GM12873 (cell line): ENCODE measurements around the gene SGSM1.

Experiments
- TF ChIP-seq, protein P1 (sequence below): IDR thresholded peaks from 2 replicates; pipeline ENCODE4 v1.5.1; 2012; ENCODE audit warnings: low read depth, mild to moderate bottlenecking, moderate library complexity, low read length, control low read depth; ENCODE audit not compliant: insufficient read depth; ENCODE audit errors: missing control alignments

The SGSM1 gene, protein sequence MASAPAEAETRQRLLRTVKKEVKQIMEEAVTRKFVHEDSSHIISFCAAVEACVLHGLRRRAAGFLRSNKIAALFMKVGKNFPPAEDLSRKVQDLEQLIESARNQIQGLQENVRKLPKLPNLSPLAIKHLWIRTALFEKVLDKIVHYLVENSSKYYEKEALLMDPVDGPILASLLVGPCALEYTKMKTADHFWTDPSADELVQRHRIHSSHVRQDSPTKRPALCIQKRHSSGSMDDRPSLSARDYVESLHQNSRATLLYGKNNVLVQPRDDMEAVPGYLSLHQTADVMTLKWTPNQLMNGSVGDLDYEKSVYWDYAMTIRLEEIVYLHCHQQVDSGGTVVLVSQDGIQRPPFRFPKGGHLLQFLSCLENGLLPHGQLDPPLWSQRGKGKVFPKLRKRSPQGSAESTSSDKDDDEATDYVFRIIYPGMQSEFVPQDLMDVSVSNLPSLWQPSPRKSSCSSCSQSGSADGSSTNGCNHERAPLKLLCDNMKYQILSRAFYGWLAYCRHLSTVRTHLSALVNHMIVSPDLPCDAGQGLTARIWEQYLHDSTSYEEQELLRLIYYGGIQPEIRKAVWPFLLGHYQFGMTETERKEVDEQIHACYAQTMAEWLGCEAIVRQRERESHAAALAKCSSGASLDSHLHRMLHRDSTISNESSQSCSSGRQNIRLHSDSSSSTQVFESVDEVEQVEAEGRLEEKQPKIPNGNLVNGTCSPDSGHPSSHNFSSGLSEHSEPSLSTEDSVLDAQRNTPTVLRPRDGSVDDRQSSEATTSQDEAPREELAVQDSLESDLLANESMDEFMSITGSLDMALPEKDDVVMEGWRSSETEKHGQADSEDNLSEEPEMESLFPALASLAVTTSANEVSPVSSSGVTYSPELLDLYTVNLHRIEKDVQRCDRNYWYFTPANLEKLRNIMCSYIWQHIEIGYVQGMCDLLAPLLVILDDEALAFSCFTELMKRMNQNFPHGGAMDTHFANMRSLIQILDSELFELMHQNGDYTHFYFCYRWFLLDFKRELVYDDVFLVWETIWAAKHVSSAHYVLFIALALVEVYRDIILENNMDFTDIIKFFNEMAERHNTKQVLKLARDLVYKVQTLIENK

DNA sequence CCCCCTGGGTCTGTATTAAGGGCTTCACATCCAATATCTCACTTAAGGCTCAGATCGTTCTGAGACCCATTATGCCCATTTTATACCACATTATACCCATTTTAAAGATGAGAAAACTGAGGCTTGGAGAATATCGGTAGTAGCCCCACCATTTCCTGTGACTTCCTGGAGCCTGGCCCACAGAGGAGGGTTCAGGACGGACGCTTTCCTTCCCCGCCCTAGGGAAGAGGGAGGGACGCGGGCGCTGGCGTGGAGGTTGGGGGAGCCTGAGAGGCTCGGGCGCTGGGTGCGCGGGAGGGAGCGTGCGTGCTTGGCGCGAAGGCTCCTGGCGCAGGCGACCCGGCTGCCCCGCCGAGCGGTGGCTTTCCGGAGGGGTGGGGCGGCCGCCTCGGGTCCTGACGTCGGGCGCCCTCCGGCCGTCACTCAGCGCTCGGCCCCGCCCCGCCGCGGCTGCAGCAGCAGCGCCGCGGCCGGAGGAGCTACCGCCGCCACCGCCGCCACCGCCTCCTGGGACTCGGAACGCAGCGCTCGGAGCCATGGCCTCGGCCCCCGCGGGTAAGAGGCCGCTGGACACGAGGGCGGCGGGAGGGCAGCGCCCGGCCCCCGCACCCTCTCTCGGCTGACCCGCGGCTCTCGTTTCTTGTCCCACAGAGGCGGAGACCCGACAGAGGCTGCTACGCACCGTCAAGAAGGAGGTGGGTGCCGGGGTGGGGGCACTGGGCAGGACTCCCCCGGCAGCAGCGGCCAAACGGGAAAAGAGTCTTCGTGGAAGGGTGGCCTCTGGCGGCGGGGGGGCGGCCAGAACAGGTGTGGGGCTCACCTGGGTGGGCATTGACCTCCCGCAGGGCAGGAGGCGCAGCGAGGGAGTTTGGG lies at the start of gene SGSM1:
TSS of gene SGSM1 (plus strand) at position 422 of the 873 bp plus-strand sequence. CDS start at position 537, 115 bp downstream.
- TF ChIP-seq, protein P1, sequence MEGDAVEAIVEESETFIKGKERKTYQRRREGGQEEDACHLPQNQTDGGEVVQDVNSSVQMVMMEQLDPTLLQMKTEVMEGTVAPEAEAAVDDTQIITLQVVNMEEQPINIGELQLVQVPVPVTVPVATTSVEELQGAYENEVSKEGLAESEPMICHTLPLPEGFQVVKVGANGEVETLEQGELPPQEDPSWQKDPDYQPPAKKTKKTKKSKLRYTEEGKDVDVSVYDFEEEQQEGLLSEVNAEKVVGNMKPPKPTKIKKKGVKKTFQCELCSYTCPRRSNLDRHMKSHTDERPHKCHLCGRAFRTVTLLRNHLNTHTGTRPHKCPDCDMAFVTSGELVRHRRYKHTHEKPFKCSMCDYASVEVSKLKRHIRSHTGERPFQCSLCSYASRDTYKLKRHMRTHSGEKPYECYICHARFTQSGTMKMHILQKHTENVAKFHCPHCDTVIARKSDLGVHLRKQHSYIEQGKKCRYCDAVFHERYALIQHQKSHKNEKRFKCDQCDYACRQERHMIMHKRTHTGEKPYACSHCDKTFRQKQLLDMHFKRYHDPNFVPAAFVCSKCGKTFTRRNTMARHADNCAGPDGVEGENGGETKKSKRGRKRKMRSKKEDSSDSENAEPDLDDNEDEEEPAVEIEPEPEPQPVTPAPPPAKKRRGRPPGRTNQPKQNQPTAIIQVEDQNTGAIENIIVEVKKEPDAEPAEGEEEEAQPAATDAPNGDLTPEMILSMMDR, result no peak

DNA sequence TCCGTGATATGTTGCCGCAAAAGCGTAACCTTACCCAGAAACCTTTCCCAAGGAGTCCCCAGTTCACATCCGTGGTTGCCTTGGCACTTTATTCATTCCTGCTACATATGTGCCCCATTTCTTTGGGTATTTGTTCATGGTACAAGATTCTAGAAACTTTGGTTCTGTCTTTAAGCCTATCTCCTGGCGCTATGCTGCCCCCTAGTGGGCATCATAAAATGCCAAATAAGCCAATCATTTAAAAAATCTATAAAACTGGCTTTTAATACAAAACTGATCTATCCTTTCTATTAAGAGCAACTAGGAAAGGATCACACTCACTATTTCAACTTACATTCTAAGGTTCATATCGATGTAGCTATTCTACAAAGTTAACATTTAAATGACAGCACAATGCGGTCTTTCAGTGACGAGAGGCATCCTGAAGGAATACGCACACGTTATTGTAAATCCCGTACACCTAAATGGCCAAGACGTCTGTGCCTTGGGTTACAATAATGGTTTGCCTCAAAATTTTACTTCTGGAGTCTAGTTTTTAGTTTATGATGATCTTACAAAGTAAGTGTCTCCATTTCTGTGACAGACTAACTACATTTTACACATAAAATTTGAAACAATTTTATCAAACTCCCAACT lies 47.7 kb upstream of the SGSM1 start:
- TF ChIP-seq, protein P1, result peak; percentile 70

DNA sequence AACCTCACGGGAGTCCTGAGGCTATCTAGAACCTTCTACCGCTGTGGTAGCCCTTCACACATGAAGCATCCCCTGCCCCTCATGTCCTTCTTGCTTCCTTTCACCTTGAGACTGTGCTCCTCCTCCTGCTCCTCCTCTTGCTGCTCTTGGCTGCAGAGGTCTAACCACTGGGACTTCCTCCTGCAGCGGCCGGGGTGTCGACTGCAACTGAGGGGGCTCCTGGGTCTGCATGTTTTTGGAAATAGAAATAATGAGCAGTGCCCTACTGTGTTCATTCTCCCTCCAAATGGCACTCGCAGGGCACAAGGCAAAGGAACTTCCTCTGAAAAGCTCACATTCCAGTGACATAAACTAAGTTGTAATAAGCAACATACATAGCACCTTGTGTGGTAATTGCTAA lies 46.2 kb upstream of the SGSM1 start:
- TF ChIP-seq, protein P1, result no peak

DNA sequence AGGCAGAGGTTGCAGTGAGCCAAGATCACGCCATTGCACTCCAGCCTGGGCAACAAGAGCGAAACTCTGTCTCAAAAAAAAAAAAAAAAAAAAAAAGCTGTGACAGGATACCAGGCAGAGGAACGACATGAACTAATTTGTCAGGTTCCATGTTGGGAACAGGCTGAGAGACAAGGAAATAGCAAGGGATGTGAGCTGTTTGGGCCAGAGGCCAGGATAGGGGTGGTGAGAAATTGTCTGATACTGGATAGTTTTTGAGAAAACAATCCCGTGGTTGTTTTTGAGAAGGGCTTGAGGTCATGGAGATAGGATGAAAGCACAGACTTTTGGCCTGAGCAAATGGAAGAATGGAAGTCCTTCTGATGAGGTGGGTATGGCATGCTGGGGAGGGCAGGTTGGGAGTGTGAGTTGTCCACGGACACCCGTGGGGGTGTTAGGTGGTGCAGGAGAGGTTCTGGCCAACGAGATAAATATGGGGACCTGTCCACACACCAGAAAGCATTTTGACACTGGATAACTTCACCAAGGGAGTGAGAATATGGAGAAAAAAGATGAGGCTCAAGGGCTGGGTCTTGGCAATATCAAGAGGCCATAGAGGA lies 45.2 kb upstream of the SGSM1 start:
- TF ChIP-seq, protein P1, result no peak

DNA sequence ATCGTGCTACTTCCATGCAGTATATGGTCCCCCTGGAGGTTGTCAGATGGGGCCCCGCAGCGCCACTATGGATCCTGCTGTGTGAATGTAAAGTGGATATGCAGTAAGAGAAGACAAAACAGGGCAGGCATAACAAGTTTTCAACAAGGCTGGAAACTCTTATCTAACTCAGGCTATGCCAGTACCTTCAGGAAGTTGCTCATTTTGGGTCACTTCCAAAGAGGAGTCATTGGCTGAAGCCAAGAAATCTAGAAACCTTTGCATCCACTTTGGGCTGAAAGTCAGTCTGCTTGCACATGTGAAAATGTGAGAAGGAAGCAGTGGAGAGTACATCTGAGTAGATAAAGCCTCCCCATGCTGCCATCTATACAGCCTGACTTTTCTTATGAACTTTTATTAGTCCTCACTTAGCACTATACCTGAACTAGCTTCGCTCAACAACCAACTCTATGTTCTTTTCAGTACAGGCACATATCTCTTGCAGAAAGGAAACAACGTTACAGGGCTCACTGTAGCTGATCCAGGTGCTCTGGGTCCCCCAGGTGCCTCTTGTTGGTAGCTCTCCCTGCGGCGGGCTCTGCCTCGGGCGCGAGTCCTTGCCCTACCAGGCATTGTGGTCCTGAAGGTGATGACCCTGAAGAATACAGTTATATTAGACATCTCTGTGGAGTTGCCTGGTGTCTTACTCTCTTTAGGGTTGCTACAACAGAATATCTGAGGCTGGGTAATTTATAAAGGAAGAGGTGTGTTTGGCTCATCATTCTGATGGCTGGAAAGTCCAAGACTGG lies 43.9 kb upstream of the SGSM1 start:
- TF ChIP-seq, protein P1, result no peak

DNA sequence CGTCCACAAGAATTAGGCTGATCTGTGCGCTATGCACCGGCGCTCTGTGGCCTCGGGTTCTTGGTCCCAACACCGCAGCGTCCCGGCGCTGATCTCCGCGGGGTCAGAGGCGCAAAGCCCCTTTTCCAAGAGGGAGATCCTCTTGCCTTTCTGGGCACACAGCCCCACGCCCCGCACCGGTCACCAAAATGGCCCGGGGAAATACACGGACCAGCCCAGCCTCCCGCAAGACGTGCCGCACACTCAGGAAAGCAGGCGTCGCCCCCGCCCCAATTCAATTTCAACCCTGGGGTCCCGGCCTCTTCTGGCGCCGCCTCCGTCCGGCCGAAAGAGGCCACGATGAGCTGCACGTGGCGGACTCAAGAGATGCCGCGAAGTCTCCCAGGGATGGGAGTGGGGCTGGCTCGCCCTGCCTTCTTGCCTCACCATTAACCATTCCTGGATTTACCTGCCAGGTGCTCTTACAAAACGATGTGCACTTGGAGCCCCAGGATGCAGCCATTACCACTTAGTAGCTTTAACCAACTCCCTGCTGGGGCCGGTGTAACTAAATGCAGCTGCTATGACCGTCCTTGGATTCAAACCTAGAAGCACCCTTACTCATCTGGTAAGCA lies 42.0 kb upstream of the SGSM1 start:
- TF ChIP-seq, protein P1, result no peak
